GM19351 (cell line): ENCODE data around the gene UNC5C.
"Not testable (repeated sequence)": the region's sequence is repeated elsewhere in the genome, so short reads cannot be mapped to it uniquely, and the experiment has no call there.

Experiments
- ATAC-seq: cut with Tn5 transposase; IDR thresholded peaks from one replicate; pipeline ENCODE4 v1.9.1; 2021; ENCODE audit warnings: mild to moderate bottlenecking, moderate library complexity; ENCODE audit not compliant: unreplicated experiment

UNC5C gene

GRCh38 chr4:95153182-95153581 lies 395.6 kb downstream of the UNC5C start:
- ATAC-seq, result no peak

- ATAC-seq, result no peak
These were observed 397.5 kb downstream of the UNC5C start for GRCh38 chr4:95151255-95151654.

GRCh38 chr4:95142932-95143331 lies 405.8 kb downstream of the UNC5C start:
- no peak for ATAC-seq

- no peak for ATAC-seq
These were observed 407.4 kb downstream of the UNC5C start for GRCh38 chr4:95141361-95141760.

GRCh38 chr4:95139424-95139823 lies 409.3 kb downstream of the UNC5C start:
- not testable (repeated sequence) for ATAC-seq

GRCh38 chr4:95134016-95134415 lies 414.8 kb downstream of the UNC5C start:
- not testable (repeated sequence) for ATAC-seq

- no peak for ATAC-seq
These were observed 418.9 kb downstream of the UNC5C start for GRCh38 chr4:95129821-95130311.

- ATAC-seq, result no peak
These were observed 419.7 kb downstream of the UNC5C start for GRCh38 chr4:95129031-95129430.

- no peak for ATAC-seq
These were observed 423.8 kb downstream of the UNC5C start for GRCh38 chr4:95124906-95125504.

- no peak for ATAC-seq
These were observed 426.8 kb downstream of the UNC5C start for GRCh38 chr4:95122001-95122400.

- no peak for ATAC-seq
These were observed 428.3 kb downstream of the UNC5C start for GRCh38 chr4:95120456-95120855.

- ATAC-seq, result no peak
These were observed 430.3 kb downstream of the UNC5C start for GRCh38 chr4:95118497-95118896.

- ATAC-seq, result no peak
These were observed 434.3 kb downstream of the UNC5C start for GRCh38 chr4:95114521-95114920.
